Hepatocyte (in vitro differentiated cells): ENCODE data around the gene APOF. TPM values are rescaled to one million over a fixed set of nuclear protein-coding genes. Genes with fewer than 3 reads are reported as not detected.

Experiments used
- DNase-seq: peaks from one replicate; pipeline ENCODE4 v3.0.0-alpha.2; 2016; ENCODE audit warnings: low spot score
- H2AFZ ChIP-seq: fragments of 200-600 bp; sonication (generic); 2 replicates; pipeline ENCODE4 v1.6.0; 2016; ENCODE audit warnings: antibody characterized with exemption, mild to moderate bottlenecking
- H3K27ac ChIP-seq: fragments of 200-600 bp; sonication (generic); 2 replicates; pipeline ENCODE4 v1.5.1; 2016; ENCODE audit warnings: mild to moderate bottlenecking
- H3K27me3 ChIP-seq: fragments of 200-600 bp; sonication (generic); 2 replicates; pipeline ENCODE4 v1.6.1; 2016
- H3K36me3 ChIP-seq: fragments of 200-600 bp; sonication (generic); replicated peaks from 2 replicates; pipeline ENCODE4 v1.5.1; 2016; ENCODE audit warnings: low read depth; ENCODE audit not compliant: insufficient read depth
- H3K4me1 ChIP-seq: fragments of 200-600 bp; sonication (generic); 2 replicates; pipeline ENCODE4 v1.5.1; 2016; ENCODE audit warnings: mild to moderate bottlenecking, moderate library complexity; ENCODE audit not compliant: insufficient read depth
- H3K4me2 ChIP-seq: fragments of 200-600 bp; sonication (generic); 2 replicates; pipeline ENCODE4 v1.6.0; 2016
- H3K4me3 ChIP-seq: fragments of 200-600 bp; sonication (generic); 2 replicates; pipeline ENCODE4 v1.5.1; 2016; ENCODE audit warnings: mild to moderate bottlenecking
- H3K79me2 ChIP-seq: fragments of 200-600 bp; sonication (generic); 2 replicates; pipeline ENCODE4 v1.6.0; 2017; ENCODE audit warnings: mild to moderate bottlenecking
- H3K9me2 ChIP-seq: fragments of 200-600 bp; sonication (generic); replicated peaks from 2 replicates; pipeline ENCODE4 v1.6.0; 2017; ENCODE audit warnings: mild to moderate bottlenecking; ENCODE audit not compliant: insufficient read depth
- H3K9me3 ChIP-seq: fragments of 200-600 bp; sonication (generic); 2 replicates; pipeline ENCODE4 v1.5.1; 2016; ENCODE audit warnings: low read depth, mild to moderate bottlenecking
- H4K20me1 ChIP-seq: fragments of 200-600 bp; sonication (generic); 2 replicates; pipeline ENCODE4 v1.6.0; 2016; ENCODE audit warnings: mild to moderate bottlenecking; ENCODE audit not compliant: insufficient read depth, poor library complexity, severe bottlenecking
- EZH2 ChIP-seq: fragments of 200-600 bp; sonication (generic); IDR thresholded peaks from 2 replicates; pipeline ENCODE4 v1.6.1; 2016; ENCODE audit warnings: antibody characterized with exemption, mild to moderate bottlenecking, borderline replicate concordance
- EZH2phosphoT487 ChIP-seq: fragments of 200-600 bp; sonication (generic); IDR thresholded peaks from one replicate; pipeline ENCODE4 v1.6.1; 2018; ENCODE audit warnings: antibody characterized with exemption, mild to moderate bottlenecking, low read depth, moderate library complexity; ENCODE audit not compliant: unreplicated experiment, severe bottlenecking
- WGBS: methylation state at CpG from one replicate; pipeline ENCODE4 v1.1.6; 2016; ENCODE audit warnings: low lambda C conversion rate; ENCODE audit errors: missing lambda C conversion rate; 5-methylcytosine and 5-hydroxymethylcytosine counted together
- polyA plus RNA-seq: library from polyadenylated mRNA; unstranded; fragments of >200 nt; fragmentation: Nextera tagmentation; extraction: Ambion mirVana; gene quantifications from 2 replicates; pipeline ENCODE4 v1.2.1, GENCODE V29; 2016
- total RNA-seq: library from RNA; depleted of rRNA; stranded (reverse); fragments of >200 nt; gene quantifications from 2 replicates; pipeline ENCODE4 v1.2.3, GENCODE V29; 2014
- TF ChIP-seq, protein P1 (sequence below): fragments of 200-600 bp; sonication (generic); IDR thresholded peaks from 2 replicates; pipeline ENCODE4 v1.5.1; 2016; ENCODE audit warnings: antibody characterized with exemption, mild to moderate bottlenecking; ENCODE audit not compliant: poor library complexity

Gene APOF
- total and polyA plus RNA-seq, 2 experiments from 2014 or later = not detected

- no peak for DNase-seq
- Histone ChIP-seq H3K36me3 (no peaks in the 10 kb centered on the region), H2AFZ (no peak overlapping the region), H3K27me3 (no peaks in the 10 kb centered on the region), H3K9me3 (no peaks in the 10 kb centered on the region), H4K20me1 (no peaks in the 10 kb centered on the region), H3K4me1 (no peaks in the 10 kb centered on the region), H3K79me2 (peaks cover 23% of the 10 kb centered on the region), H3K4me2 (no peak overlapping the region), H3K4me3 (no peak overlapping the region), H3K27ac (no peak overlapping the region), H3K9me2 (no peaks in the 10 kb centered on the region)
- WGBS = 90% methylated on average over 3 of the region's 3 CpGs
- TF ChIP-seq, protein P1, sequence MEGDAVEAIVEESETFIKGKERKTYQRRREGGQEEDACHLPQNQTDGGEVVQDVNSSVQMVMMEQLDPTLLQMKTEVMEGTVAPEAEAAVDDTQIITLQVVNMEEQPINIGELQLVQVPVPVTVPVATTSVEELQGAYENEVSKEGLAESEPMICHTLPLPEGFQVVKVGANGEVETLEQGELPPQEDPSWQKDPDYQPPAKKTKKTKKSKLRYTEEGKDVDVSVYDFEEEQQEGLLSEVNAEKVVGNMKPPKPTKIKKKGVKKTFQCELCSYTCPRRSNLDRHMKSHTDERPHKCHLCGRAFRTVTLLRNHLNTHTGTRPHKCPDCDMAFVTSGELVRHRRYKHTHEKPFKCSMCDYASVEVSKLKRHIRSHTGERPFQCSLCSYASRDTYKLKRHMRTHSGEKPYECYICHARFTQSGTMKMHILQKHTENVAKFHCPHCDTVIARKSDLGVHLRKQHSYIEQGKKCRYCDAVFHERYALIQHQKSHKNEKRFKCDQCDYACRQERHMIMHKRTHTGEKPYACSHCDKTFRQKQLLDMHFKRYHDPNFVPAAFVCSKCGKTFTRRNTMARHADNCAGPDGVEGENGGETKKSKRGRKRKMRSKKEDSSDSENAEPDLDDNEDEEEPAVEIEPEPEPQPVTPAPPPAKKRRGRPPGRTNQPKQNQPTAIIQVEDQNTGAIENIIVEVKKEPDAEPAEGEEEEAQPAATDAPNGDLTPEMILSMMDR = no peak
- TF ChIP-seq EZH2 (no peak), EZH2phosphoT487 (no peak)
Observed at GRCh38 chr12:56317675-56318074, 45.0 kb downstream of the APOF start.

GRCh38 chr12:56315622-56316473 is 46.8 kb downstream of the APOF start, which contains the start of gene CNPY2:
Gene CNPY2 (minus strand): TSS chr12:56315988. CDS start chr12:56315217, 771 bp downstream.
- TF ChIP-seq EZH2 = no peak
- TF ChIP-seq, protein P1 = peak; percentile 14
- peak; percentile 97 for DNase-seq
- Histone ChIP-seq H3K36me3 (no peaks in the 10 kb centered on the region), H3K27ac (peak within 1 kb of the TSS; percentile 68), H3K27me3 (no peaks in the 10 kb centered on the region), H3K9me3 (no peaks in the 10 kb centered on the region), H3K4me1 (no peaks in the 10 kb centered on the region), H2AFZ (peak within 1 kb of the TSS; percentile 50), H3K4me2 (peak within 1 kb of the TSS; percentile 76), H4K20me1 (no peaks in the 10 kb centered on the region), H3K4me3 (peak within 1 kb of the TSS; percentile 18), H3K9me2 (no peaks in the 10 kb centered on the region), H3K79me2 (peaks cover 23% of the 10 kb centered on the region)
- WGBS = under 1% methylated on average over 61 of the region's 62 CpGs

DNA sequence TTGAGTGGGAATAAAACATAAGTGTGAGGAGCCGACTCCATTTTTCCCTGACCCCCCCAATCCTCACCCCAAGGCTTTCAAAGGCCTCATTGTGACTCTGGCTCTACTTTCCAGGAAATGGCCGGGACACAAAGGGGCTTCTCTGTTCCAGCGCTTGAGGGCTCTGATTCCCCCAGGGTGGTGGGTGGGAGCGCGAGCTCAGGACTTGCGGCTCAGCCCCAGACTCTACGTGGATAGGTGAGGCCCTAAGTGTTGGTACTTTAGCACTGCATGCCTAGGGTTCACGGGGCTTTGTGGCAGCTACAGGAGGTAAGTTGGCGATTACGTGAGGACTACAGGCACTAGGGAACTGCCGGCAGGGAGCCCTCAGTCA is 47.4 kb downstream of the APOF start:
- no peaks in the 10 kb centered on the region for H3K27me3 ChIP-seq
- WGBS = 4% methylated on average over 11 of the region's 11 CpGs

More for the DNA sequence above, 47.4 kb downstream of the APOF start:
- Histone ChIP-seq H3K9me2 (no peaks in the 10 kb centered on the region), H3K27ac (peak overlapping the region; percentile 68), H3K79me2 (peaks cover 23% of the 10 kb centered on the region), H3K4me1 (no peaks in the 10 kb centered on the region), H4K20me1 (no peaks in the 10 kb centered on the region), H2AFZ (peak overlapping the region; percentile 50), H3K36me3 (no peaks in the 10 kb centered on the region), H3K9me3 (no peaks in the 10 kb centered on the region), H3K4me2 (peak overlapping the region; percentile 76), H3K4me3 (peak overlapping the region; percentile 18)
- TF ChIP-seq, protein P1 = no peak
- peak; percentile 41 for DNase-seq
